Nucleus accumbens (tissue), 56 donors: Measurements from ENCODE around the gene PACSIN1.

Experiments
- DNase-seq, 56 donors: peaks; one replicate each; lab custom pipeline; 2025; lab: John Stamatoyannopoulos, UW

The PACSIN1 gene

DNA sequence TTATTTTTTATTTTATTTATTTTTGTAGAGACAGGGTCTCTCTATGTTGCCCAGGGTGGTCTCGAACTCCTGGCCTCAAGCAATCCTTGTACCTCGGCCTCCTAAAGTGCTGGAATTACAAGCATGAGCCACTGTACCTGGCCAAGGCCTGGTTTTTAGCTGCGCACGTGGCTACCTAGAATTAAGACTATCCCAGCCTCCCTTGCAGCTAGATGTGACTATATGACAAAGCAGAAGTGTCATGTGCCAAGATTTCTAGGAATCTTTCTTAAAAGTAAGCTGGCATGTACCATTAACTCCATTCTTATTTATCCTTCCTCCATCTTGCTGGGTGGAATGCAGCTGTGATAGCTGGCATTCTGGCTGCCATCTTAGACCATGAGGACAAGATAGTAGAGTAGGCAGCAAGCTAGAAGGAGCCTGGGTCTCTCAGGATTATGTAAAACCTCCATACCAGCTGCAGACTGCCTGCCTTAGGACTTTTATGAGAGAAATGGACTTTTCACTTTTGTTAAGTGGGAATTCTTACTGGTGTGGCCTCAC is 92.4 kb downstream of the PACSIN1 start:
- DNase-seq, result no peak

DNA sequence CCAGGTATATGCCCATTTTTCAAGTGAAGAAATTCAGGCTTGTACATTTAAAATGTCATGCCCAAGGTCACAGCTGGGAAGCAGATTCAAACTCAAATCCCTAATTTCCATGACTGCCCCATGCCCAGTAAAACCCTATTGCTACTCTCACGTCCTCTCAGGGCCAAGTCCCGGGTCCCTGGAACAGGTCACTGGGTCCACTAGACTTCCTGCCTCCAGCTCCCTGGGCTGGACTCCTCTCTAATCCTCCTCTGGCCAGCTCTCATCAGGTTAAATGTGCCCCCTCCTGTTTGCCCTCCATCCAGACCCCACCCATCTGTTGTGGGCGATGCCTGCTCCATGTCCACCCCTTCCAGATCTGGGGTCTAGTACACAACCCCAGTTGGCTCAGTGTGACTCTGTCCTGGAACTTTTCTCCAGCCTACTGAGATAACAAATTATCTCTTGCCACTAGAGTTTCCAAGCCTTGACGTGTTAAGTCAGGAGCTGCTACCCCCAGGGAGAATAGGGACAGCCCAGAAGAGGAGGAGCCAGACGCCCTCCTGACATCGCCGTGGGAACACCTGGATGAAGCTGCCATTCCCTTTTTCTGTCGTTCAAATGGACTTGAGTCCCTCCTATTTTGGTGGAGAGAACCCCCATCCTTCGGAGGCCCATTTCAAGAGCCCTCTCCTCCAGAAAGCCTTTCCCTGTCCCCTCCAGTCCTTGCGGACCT is 93.9 kb downstream of the PACSIN1 start:
- no peak for DNase-seq

DNA sequence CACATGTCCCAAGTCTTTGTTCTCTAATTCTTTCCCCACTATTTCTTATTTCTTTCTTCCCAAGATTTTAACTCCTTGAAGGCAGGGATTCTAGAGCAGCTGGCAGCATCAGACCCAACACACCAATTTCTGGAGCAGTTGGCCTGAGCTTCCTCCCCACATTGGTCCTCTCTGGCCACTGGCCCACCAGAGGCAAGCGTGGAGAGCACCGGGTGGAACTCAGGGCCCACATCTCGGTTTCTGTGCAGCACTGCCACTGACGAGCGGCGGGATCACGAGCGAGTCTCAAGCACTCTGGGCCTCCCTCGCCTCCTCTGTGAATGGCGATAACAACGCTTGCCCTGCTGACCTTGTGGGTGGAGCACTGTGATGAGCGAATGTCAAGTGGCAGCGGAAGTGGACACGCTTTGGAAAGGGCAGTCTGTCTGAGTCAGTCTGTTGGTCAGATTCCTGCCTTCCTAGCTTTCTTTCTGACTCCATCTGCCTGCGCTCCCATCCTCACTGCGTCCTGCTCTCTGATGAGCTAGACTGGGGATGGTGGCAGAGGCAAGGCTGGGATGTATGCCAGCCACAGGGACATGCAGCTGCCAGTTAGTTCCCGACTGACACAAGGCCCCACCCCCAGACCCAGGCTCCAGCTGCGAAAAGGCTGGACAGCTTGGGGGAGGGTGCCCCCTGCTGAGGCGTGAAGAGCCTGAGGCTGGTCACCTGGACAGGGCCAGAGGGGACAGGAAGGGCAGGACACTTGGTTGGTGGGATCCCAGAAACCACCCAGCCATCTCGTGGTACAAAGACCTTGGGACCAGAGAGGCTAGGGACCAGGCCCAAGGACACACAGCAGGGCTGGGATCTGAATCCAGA is 94.7 kb downstream of the PACSIN1 start:
- peak in 2 of 56 donors; percentile 5 to 38 for DNase-seq

DNA sequence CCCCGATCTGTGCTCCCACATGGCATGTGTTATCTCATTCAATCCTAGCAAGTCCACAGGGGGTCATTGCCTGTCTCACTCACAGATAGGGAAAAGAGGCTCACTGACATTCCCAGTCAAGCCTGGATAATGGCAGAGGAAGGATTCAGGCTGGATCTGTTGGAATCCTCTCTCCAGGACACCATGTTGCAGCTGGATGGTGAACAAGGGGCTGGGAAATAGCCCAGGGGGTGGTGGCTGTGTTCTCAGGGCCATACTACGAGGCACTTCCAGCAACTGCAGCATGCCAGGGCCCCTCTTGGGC is 95.3 kb downstream of the PACSIN1 start:
- no peak for DNase-seq

DNA sequence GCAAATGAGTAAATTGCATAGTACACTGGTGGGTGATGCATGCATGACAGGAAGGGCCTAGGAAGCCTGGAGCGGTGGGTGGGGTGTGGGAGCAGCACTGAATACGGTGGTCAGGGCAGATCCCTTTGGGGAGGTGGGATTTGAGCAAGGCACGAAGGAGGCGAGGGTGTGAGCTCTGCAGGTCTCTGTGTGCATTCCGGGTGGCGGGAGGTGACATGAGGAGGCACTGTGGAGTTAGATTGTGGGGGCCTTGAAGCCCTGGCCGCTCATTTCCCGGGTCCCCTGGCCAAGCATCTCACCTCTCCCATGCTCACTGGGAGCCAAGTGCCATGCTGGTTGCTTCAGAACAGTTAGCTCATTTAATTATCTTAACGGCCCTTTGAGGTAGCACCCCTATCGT is 96.5 kb downstream of the PACSIN1 start:
- no peak for DNase-seq

DNA sequence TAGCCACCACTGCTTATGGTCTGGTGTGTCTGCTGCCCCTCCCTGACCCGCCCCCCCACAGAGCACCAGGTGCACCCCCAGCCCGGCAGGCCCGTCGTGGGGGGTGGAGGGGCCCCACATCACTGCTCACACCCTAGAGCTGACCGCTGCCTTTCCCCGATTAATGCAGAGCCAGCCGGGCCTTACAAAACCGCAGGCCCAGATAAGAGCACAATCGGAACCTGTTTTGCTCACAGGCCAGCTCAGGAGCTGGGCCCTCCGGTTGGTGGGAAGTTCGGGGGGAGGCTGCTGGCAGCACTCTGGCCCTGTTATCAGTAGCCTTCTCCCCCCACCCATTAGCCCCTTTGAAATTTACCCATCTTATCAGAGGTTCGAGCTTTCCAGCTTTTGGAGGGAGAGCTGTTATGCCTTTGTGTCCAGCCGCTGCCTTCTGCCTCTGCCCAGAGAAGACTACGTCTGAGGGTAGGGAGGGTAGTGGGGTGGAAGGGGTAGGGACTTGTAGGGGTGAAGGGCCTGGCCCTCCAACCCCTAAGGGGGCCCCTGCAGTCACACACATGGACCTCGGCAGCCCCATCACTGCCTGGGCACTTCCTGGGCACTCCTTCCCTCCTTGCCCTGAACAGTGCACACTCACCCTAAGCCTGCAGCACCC is 97.1 kb downstream of the PACSIN1 start:
- no peak for DNase-seq

DNA sequence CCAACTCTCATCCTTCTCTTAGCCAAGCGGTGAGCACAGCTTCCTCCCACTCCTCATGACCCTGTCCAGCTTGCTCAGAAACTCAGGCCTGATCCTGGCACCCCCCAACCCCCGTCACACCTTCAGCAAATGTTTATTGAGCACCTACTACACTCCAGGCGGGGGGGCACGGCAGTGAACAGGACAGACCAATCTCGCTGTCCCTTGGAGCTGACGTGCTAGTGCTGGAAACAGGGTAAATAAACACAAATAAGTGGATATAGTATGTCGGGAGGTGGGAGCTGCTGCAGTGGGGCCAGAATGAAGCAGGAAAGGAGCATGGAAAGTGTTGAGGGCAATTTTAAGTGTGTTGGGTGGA is 97.6 kb downstream of the PACSIN1 start:
- DNase-seq, result no peak

DNA sequence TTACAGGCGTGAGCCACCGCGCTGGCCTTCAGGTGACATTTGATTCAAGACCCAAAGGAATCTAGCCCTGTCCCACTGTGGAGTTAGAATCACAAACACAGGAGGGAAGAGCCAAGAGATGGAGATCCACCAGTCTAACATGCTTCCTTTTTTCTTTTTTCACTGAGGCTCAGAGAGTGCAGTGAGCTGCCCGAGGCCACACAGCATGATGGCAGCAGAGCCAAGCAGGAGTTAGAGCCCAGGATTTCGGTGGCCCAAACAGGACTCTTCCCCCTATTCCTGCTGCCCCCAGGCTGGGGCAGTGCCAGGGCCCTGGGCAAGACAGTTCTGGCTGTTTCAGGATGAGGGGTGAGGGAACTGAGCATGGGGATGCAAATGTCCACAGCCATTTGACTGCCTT is 98.3 kb downstream of the PACSIN1 start:
- no peak for DNase-seq

DNA sequence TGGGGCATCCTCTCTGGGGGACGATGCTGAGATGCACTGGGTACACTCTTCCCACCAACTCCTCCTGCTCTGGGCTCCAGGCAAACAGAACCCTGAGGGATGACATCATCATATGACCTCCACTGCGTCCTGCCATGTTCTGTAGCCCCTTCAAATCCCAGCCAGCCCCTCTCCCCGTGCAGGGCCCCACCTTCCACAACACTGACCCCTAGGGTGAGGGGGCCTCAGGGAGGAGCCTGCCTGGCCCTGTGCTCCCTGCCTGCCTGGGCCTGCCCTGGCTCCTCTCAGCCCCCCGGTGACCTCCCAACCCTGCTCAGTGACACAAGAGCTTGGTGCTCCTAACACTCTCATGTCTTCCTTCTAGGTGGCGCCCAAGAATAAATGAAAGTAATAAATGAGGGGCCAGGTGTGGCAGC is 99.9 kb downstream of the PACSIN1 start:
- DNase-seq, result no peak

DNA sequence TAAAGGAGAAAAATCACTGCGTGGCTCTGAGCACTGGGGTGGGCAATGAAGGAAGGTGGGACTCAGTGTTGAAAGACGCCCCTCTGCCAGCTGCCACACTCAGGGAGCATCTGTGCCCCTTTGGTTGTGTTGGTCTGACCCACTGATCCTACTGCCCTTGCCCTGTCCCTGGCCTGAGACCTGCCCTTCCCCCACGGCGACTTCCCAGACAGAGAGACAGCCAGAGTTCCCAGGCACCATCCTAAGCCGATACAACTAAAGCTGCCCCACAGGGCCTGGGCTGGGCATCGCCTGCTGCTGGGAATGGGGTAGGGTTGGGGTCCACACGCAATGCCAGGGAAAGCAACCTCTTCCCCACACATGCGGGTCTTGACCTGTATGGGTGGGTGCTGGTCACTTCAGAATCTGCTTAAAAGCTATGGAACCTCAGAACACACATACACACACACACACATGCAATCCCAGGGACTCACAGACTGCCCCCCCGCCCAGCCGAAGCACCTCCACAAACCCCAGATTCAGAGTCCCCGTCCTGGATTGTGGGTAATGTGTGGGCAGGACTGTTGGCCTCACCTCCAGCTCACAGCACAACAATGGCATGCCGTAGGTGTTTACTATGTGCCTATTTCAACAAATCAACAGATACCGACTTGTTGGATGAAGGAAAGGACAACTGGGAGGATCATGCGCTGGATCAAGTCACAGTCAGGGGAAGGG is 101.1 kb downstream of the PACSIN1 start:
- no peak for DNase-seq

DNA sequence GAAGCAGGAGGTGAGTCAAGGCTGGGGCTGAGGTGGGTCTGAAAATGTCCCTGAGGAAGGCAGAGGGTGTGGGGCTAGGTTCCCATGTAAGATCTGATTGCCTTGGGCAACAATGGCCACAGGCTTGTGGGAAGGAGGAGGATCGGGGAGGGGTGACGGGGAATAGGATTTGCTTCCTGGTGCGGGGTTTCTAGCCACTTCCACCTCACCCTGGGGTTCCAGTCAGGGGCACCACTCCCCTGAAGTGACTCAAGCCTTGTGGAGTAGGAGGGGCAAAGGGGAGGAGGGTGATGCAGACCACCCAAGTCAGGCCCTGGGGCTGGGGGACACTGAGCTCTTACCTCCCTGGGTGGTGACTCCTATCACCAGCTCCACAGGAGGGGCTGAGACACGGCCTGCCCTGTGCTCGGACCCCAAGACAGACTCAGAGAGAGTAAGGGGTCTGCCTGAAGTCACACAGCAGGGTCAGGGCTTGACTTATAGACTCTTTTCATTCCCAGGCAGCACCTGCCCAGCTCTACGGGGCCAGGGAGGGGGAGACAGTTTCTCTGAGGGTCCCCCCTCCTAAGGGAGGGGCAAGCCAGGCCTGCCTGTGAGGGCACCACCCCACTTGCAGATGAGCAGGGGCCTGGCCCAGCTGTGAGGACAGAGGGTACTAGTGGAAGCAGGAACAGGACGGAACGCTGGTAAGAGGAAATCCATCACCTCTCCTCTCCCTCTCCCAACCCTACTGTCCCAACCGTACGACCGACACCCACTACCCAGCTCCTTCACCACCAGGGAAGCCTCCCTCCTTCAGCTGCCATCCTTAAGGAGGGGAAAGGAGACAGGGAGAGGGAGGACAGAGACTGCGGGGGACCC is 102.7 kb downstream of the PACSIN1 start:
- no peak for DNase-seq

DNA sequence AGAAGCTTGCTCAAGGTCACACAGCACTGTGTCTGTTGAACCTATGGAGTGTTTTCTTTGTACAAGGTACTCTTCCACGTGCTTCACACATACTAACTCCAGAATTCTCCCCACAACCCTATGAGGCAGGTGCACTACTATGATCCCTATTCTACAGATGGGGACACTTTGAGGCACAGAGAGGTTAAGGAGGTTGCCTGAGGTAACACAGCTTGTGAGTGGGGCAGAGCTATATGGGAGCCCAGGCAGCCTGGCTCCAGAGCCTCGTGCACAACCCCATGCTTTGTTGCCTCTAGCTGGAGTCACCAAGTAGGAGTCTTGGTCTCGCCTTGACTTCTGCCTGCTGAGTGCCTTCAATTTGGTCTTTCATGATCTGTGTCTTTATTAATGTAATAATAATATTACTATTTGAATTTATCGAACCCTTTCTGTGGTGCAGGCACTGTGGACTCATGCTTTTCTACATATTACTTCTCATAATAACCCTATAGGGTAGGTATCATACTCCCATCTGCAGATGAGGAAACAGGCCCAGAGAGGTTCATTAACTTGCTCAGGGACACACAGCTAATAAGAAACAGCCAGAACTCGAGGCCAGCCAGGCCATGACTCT is 103.6 kb downstream of the PACSIN1 start:
- DNase-seq, result no peak

DNA sequence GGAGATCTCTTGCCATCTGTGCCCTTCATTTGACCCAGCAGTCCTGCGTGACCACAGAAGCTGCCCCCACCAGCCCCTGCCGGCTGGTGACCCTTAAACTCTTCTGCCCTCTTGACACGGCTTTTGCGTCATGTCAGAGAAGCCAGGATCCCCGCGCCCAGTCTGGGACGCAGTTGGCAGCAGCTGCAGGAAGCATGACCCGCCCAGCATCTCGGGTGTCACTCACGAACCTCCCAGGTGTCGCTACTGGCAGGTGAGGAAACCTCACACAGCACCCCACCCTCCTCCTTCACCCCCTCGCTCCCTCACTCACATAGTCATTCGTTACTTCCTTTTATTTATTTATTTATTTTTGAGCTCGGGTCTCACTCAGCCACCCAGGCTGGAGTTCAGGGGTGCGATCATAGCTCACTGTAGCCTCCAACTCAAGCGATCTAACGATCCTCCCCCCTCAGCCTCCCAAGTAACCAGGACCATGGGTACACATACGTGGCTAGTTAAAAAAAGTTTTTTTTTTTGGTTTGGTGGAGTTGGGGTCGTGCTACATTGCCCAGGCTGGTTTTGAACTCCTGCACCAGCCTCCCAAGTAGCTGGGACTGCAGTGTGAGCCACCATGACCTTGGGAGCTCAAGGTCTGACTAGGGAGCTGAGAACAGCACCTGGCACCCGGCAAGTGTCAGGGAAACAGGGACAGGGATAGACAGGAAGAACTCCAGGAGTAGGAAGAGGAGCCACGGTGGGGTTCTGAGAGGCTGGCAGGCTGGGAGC is 104.4 kb downstream of the PACSIN1 start:
- no peak for DNase-seq

DNA sequence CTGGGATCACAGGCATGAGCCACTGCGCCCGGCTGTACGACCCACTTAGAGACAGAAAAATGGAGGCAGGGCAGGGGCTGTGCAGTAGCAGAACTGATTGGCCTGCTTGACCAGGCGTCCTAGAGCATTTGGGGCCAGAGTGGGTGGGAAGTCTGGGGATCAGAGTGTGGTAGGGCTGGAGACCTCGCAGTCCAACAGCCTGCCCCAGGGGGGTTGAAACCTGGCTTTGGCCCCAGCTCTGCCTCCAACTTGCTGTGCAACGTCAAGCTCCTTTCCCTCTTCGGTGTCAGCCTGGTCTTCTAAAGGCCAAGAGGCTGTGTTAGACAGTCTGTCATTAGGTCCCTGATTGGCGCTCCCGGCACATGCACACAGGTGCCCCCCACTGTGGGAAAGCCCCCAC is 105.5 kb downstream of the PACSIN1 start:
- no peak for DNase-seq

DNA sequence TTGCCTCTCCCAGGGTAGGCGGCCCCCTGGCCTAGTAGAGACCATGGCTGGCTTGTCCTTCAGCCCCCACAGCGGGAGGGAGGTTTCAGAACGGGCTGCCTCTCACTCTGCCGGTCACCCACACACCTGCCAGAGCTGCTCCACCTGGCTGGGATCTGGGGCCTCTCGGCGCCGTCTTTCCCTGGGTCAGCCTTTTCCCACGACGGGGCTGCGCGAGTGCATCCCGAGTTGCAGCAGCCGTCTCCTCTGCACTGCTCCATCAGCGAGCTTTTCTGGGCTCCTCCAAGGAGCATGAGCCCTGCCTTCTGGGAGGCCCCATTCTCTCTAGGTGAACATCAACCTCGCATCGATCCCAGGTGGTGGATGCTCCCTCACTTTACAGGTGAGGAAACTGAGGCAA is 106.1 kb downstream of the PACSIN1 start:
- no peak for DNase-seq

DNA sequence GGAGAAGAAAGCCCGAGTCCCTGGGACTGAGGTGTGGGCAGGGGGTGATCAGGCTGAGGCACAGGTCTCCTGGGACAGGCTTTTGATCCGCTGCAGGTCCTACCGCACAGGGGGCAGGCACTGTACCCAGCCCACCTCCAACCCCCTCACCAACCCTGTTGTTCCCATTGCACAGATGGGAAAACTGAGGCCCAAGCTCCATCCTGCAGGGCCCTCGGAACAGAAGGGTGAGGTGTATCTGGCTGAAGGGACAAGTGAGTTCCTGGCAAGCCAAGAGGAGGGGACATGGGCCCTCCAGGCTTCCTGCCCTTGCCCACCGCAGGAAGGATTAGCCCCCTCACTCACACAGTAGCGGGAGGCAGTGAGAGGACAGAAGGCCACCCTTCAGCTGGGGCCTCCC is 106.7 kb downstream of the PACSIN1 start:
- DNase-seq, result no peak

DNA sequence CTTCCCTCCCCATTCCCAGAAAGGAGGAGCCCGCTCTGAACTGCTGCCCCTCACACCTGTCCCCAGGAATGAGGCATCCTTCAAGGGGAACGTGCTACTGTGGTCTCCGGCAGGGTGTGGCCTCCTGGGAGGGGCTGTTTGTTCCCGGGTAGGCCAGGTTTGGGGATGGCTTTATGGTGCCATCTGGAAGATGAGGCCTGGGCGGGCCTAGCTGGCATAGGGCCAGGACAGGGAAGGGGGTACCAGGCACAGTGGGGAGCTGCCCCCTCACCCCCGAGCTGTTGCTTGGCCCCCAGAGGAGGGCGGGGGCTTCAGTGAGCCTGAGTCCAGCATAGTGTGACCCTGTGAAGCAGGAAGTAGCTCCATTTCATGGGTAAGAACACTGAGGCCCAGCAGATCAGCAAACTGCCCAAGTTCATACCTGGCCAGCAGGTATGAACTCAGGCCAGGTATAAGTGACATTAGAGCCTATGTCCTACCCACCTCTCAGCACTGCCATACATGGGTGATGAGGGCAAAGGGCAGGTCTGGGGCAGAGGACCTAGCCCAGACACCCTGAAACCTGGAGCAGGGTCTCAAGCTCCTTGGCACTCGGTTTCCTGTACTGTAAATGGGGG is 107.8 kb downstream of the PACSIN1 start:
- DNase-seq, result no peak

DNA sequence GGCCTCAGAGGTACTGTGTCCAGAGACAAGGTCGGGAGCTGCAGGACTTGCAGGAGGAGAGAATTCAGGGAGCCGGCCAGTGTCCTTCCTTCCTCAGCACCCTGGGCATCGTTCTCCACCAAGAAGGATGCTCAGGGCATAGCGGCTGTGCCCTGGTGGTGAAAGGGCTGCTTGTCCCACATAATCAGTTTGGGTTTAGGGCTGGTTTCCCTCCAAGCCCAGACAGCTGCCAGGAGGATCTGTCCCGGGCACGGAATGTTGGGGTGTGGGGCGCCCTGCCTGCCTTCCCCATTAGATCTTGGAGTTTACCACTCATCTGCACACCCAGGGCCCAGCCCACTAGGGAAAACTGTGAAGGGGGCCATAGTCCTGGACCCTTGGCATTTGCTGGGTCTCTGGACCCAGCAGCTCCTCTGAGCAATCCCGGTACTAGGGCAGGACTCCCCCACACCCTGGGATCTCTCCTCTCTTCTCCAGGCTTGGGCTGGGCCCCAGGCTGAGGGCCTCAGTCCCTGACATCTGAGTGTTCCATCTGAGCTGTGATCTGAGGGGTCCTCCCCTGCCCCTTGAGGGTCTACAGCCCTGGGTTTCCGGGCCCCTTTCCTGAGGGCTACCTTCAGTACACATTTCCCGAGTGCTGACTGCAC is 108.9 kb downstream of the PACSIN1 start:
- DNase-seq, result no peak
